ENCODE data around the gene STS. TPM values are rescaled to one million over a fixed set of nuclear protein-coding genes. Genes with fewer than 3 reads are reported as not detected.

Gene STS
- total RNA-seq, 1 donor from 2014 or later = 0.97 TPM

GRCh38 chrX:7154041-7154597, 6.6 kb downstream of the STS start:
- no peaks in the 10 kb centered on the region for H3K79me2 ChIP-seq (ENCODE audit: low read depth)
- peak; percentile 24 for DNase-seq (ENCODE audit: low spot score)
- Mint-ChIP-seq H3K36me3 (no peaks in the 10 kb centered on the region), H3K27me3 (ENCODE audit: insufficient read depth, low read depth) (peaks cover 6% of the 10 kb centered on the region), H3K9me3 (no peaks in the 10 kb centered on the region), H3K4me3 (no peak overlapping the region), H3K27ac (peak overlapping the region; percentile 75), H3K4me1 (peaks cover 34% of the 10 kb centered on the region)
- H3K36me3 ChIP-seq = no peaks in the 10 kb centered on the region
- no peak for TF ChIP-seq CTCF (IDR thresholded peaks at IDR 0.05)
- no peak for TF ChIP-seq EZH2 (IDR thresholded peaks at IDR 0.05)
- TF ChIP-seq EZH2phosphoT487 (IDR thresholded peaks at IDR 0.05) = no peak
- peaks cover 10% of the 10 kb centered on the region for H3K4me1 ChIP-seq
- H2AFZ ChIP-seq (replicated peaks) = no peak overlapping the region
- no peak overlapping the region for H3K4me3 ChIP-seq
- H3K27me3 ChIP-seq = no peaks in the 10 kb centered on the region
- no peak overlapping the region for H3K27ac ChIP-seq
- no peak overlapping the region for H3K9ac ChIP-seq
- H4K20me1 ChIP-seq (ENCODE audit: low read depth) = no peaks in the 10 kb centered on the region
- no peaks in the 10 kb centered on the region for H3K9me3 ChIP-seq (ENCODE audit: low read depth)
- no peaks in the 10 kb centered on the region for H3F3A ChIP-seq (ENCODE audit: low read depth)
- H3K4me2 ChIP-seq = no peak overlapping the region

- no peak overlapping the region for H3K4me3 ChIP-seq
- DNase-seq (ENCODE audit: low spot score) = no peak
- TF ChIP-seq EZH2 (IDR thresholded peaks at IDR 0.05) = no peak
- TF ChIP-seq EZH2phosphoT487 (IDR thresholded peaks at IDR 0.05) = no peak
- no peak for TF ChIP-seq CTCF (IDR thresholded peaks at IDR 0.05)
- peaks cover 10% of the 10 kb centered on the region for H3K4me1 ChIP-seq
- H3K9me3 ChIP-seq (ENCODE audit: low read depth) = no peaks in the 10 kb centered on the region
- H3K27me3 ChIP-seq = no peaks in the 10 kb centered on the region
- no peaks in the 10 kb centered on the region for H3K36me3 ChIP-seq
- H4K20me1 ChIP-seq (ENCODE audit: low read depth) = no peaks in the 10 kb centered on the region
- no peaks in the 10 kb centered on the region for H3F3A ChIP-seq (ENCODE audit: low read depth)
- no peak overlapping the region for H3K4me2 ChIP-seq
- H3K9me3 Mint-ChIP-seq = no peaks in the 10 kb centered on the region
- H3K4me1 Mint-ChIP-seq = peaks cover 45% of the 10 kb centered on the region
- H3K27me3 Mint-ChIP-seq (ENCODE audit: insufficient read depth, low read depth) = peaks cover 8% of the 10 kb centered on the region
- H3K27ac Mint-ChIP-seq = no peak overlapping the region
- no peaks in the 10 kb centered on the region for H3K36me3 Mint-ChIP-seq
- no peak overlapping the region for H3K9ac ChIP-seq
- no peak overlapping the region for H3K27ac ChIP-seq
- no peak overlapping the region for H3K4me3 Mint-ChIP-seq
- H3K79me2 ChIP-seq (ENCODE audit: low read depth) = no peaks in the 10 kb centered on the region
- H2AFZ ChIP-seq (replicated peaks) = no peak overlapping the region
These were observed 7.7 kb downstream of the STS start for GRCh38 chrX:7155163-7155562.

GRCh38 chrX:7156879-7157278, 9.4 kb downstream of the STS start:
- TF ChIP-seq EZH2 (IDR thresholded peaks at IDR 0.05) = no peak
- TF ChIP-seq CTCF (IDR thresholded peaks at IDR 0.05) = no peak
- no peak for TF ChIP-seq EZH2phosphoT487 (IDR thresholded peaks at IDR 0.05)
- Histone ChIP-seq H3F3A (ENCODE audit: low read depth) (no peaks in the 10 kb centered on the region), H3K27me3 (no peaks in the 10 kb centered on the region), H3K36me3 (no peaks in the 10 kb centered on the region), H3K9me3 (ENCODE audit: low read depth) (no peaks in the 10 kb centered on the region), H2AFZ (replicated peaks) (no peak overlapping the region), H4K20me1 (ENCODE audit: low read depth) (no peaks in the 10 kb centered on the region), H3K4me2 (no peak overlapping the region), H3K4me1 (peaks cover 10% of the 10 kb centered on the region), H3K27ac (no peak overlapping the region), H3K9ac (no peak overlapping the region), H3K4me3 (no peak overlapping the region), H3K79me2 (ENCODE audit: low read depth) (no peaks in the 10 kb centered on the region)
- no peak for DNase-seq (ENCODE audit: low spot score)
- Mint-ChIP-seq H3K4me3 (no peak overlapping the region), H3K27me3 (ENCODE audit: insufficient read depth, low read depth) (peaks cover 5% of the 10 kb centered on the region), H3K27ac (no peak overlapping the region), H3K4me1 (peaks cover 47% of the 10 kb centered on the region), H3K36me3 (no peaks in the 10 kb centered on the region), H3K9me3 (no peaks in the 10 kb centered on the region)

Data from neural progenitor cell (in vitro differentiated cells).